Panc1 (cell line): Measurements from ENCODE around the gene EPHB2.

Experiments
- POLR2AphosphoS5 ChIP-seq: IDR thresholded peaks from 2 replicates; pipeline ENCODE4 v1.6.1; 2012; ENCODE audit warnings: mild to moderate bottlenecking, low read depth, low read length, moderate library complexity
- SIN3A ChIP-seq: IDR thresholded peaks from 2 replicates; pipeline ENCODE4 v1.6.1; 2012; ENCODE audit warnings: low read depth, mild to moderate bottlenecking, low read length, moderate library complexity, borderline replicate concordance; ENCODE audit not compliant: insufficient read depth
- TCF7L2 ChIP-seq: IDR thresholded peaks from 2 replicates; pipeline ENCODE4 v1.6.1; 2011; ENCODE audit warnings: mild to moderate bottlenecking, low read depth, low read length, inconsistent platforms
- TF ChIP-seq, protein P1 (sequence below): fragments of 450-650 bp; IDR thresholded peaks from 2 replicates; pipeline ENCODE4 v1.5.1; 2017; ENCODE audit warnings: mild to moderate bottlenecking
- TF ChIP-seq, protein P2 (sequence below), 2 experiments: IDR thresholded peaks; 2 replicates each; pipeline ENCODE4 v1.6.1; 2011 to 2012; ENCODE audit warnings: low read depth in 2 of 2, control low read depth in 1 of 2, low read length in 1 of 2, mild to moderate bottlenecking in 1 of 2, moderate library complexity in 1 of 2; ENCODE audit not compliant: insufficient read depth in 1 of 2

DNA sequence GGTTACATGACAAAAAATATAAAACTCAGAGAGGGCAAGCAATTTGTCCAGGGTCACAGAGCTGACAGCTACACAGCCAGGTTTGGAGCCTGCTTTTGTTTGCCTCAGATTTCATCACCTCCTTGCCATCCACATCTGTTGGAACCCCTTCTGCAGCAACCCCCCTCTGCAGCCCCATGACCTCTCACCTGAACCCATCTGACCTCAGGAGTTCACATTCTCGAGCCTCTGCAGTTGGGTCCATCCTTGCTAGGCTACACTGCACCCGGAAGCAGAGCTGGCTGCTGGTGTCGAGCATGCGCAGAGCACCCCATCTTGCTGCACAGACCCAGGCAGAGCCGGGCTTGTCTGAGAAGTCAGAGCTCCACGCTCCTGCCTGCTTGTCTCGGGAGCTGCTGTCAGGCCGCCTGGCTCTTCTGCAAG, 47.6 kb upstream of the EPHB2 start:
- TF ChIP-seq, protein P1, sequence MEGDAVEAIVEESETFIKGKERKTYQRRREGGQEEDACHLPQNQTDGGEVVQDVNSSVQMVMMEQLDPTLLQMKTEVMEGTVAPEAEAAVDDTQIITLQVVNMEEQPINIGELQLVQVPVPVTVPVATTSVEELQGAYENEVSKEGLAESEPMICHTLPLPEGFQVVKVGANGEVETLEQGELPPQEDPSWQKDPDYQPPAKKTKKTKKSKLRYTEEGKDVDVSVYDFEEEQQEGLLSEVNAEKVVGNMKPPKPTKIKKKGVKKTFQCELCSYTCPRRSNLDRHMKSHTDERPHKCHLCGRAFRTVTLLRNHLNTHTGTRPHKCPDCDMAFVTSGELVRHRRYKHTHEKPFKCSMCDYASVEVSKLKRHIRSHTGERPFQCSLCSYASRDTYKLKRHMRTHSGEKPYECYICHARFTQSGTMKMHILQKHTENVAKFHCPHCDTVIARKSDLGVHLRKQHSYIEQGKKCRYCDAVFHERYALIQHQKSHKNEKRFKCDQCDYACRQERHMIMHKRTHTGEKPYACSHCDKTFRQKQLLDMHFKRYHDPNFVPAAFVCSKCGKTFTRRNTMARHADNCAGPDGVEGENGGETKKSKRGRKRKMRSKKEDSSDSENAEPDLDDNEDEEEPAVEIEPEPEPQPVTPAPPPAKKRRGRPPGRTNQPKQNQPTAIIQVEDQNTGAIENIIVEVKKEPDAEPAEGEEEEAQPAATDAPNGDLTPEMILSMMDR: no peak
- TF ChIP-seq POLR2AphosphoS5 (no peak), TCF7L2 (no peak), SIN3A (no peak)
- TF ChIP-seq, protein P2, sequence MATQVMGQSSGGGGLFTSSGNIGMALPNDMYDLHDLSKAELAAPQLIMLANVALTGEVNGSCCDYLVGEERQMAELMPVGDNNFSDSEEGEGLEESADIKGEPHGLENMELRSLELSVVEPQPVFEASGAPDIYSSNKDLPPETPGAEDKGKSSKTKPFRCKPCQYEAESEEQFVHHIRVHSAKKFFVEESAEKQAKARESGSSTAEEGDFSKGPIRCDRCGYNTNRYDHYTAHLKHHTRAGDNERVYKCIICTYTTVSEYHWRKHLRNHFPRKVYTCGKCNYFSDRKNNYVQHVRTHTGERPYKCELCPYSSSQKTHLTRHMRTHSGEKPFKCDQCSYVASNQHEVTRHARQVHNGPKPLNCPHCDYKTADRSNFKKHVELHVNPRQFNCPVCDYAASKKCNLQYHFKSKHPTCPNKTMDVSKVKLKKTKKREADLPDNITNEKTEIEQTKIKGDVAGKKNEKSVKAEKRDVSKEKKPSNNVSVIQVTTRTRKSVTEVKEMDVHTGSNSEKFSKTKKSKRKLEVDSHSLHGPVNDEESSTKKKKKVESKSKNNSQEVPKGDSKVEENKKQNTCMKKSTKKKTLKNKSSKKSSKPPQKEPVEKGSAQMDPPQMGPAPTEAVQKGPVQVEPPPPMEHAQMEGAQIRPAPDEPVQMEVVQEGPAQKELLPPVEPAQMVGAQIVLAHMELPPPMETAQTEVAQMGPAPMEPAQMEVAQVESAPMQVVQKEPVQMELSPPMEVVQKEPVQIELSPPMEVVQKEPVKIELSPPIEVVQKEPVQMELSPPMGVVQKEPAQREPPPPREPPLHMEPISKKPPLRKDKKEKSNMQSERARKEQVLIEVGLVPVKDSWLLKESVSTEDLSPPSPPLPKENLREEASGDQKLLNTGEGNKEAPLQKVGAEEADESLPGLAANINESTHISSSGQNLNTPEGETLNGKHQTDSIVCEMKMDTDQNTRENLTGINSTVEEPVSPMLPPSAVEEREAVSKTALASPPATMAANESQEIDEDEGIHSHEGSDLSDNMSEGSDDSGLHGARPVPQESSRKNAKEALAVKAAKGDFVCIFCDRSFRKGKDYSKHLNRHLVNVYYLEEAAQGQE (IDR thresholded peaks at IDR 0.05; ENCODE audit: insufficient read depth in 1 of 2, low read depth in 2 of 2, low read length in 1 of 2): no peak
